ENCODE data around the gene BCL11B. TPM values are rescaled to one million over a fixed set of nuclear protein-coding genes. Genes with fewer than 3 reads are reported as not detected.
A peak's percentile ranks its signal among the peaks of the same experiment; 100 is the strongest.

The BCL11B gene
- total RNA-seq, 1 donor from 2014 or later: 0.07 TPM

GRCh38 chr14:99287269-99287942 lies 15.4 kb upstream of the BCL11B start:
- DNase-seq (ENCODE audit: low read depth, low spot score): no peak

- no peak for DNase-seq (ENCODE audit: low read depth, low spot score)
Observed at GRCh38 chr14:99286761-99287160, 14.8 kb upstream of the BCL11B start.

GRCh38 chr14:99284254-99285004 lies 12.4 kb upstream of the BCL11B start:
- no peak for DNase-seq (ENCODE audit: low read depth, low spot score)

GRCh38 chr14:99282261-99283050 lies 10.5 kb upstream of the BCL11B start:
- no peak for DNase-seq (ENCODE audit: low read depth, low spot score)

- DNase-seq (ENCODE audit: low read depth, low spot score): no peak
Observed at GRCh38 chr14:99281396-99281795, 9.4 kb upstream of the BCL11B start.

GRCh38 chr14:99280852-99281251 lies 8.9 kb upstream of the BCL11B start:
- DNase-seq (ENCODE audit: low read depth, low spot score): no peak

- no peak for DNase-seq (ENCODE audit: low read depth, low spot score)
Observed at GRCh38 chr14:99280066-99280731, 8.2 kb upstream of the BCL11B start.

GRCh38 chr14:99278836-99279235 lies 6.8 kb upstream of the BCL11B start:
- no peak for DNase-seq (ENCODE audit: low read depth, low spot score)

- DNase-seq (ENCODE audit: low read depth, low spot score): no peak
Observed at GRCh38 chr14:99277530-99277929, 5.5 kb upstream of the BCL11B start.

- no peak for DNase-seq (ENCODE audit: low read depth, low spot score)
Observed at GRCh38 chr14:99276482-99276881, 4.5 kb upstream of the BCL11B start.

- DNase-seq (ENCODE audit: low read depth, low spot score): no peak
Observed at GRCh38 chr14:99275222-99275584, 3.2 kb upstream of the BCL11B start.

GRCh38 chr14:99274346-99275221 lies 2.6 kb upstream of the BCL11B start:
- DNase-seq (ENCODE audit: low read depth, low spot score): peak; percentile 19

GRCh38 chr14:99273766-99274345 lies 1.9 kb upstream of the BCL11B start:
- no peak for DNase-seq (ENCODE audit: low read depth, low spot score)

GRCh38 chr14:99272899-99273765 lies 1.1 kb upstream of the BCL11B start:
- no peak for DNase-seq (ENCODE audit: low read depth, low spot score)

- DNase-seq (ENCODE audit: low read depth, low spot score): no peak
Observed at GRCh38 chr14:99272632-99272898, 568 bp upstream of the BCL11B start.

GRCh38 chr14:99271221-99271941 lies 616 bp downstream of the BCL11B start:
- DNase-seq (ENCODE audit: low read depth, low spot score): no peak

- no peak for DNase-seq (ENCODE audit: low read depth, low spot score)
Observed at GRCh38 chr14:99270458-99271220, 1.4 kb downstream of the BCL11B start.
